Stimulated activated CD4-positive, alpha-beta T cell treated with anti-CD3 and anti-CD28 coated beads, Interleukin-2, amount 100 ng/mL, for 24 hours (primary cell): ENCODE measurements around the gene FANCB.

Experiments used
- DNase-seq, 2 donors: peaks; one replicate each; pipeline ENCODE4 v3.0.0-alpha.2; 2020

The FANCB gene

GRCh38 chrX:14832586-14832985 is 40.3 kb downstream of the FANCB start:
- DNase-seq: no peak

- DNase-seq: no peak
These were observed 40.7 kb downstream of the FANCB start for GRCh38 chrX:14832151-14832550.

GRCh38 chrX:14829643-14830042 is 43.2 kb downstream of the FANCB start:
- no peak for DNase-seq

- DNase-seq: no peak
These were observed 46.5 kb downstream of the FANCB start for GRCh38 chrX:14826319-14826718.

- DNase-seq: no peak
These were observed 47.0 kb downstream of the FANCB start for GRCh38 chrX:14825851-14826250.

GRCh38 chrX:14819769-14820168 is 53.1 kb downstream of the FANCB start:
- DNase-seq: no peak

GRCh38 chrX:14817571-14817970 is 55.3 kb downstream of the FANCB start:
- no peak for DNase-seq

GRCh38 chrX:14802943-14803710 is 69.7 kb downstream of the FANCB start:
- DNase-seq: no peak

GRCh38 chrX:14801136-14801535 is 71.7 kb downstream of the FANCB start:
- no peak for DNase-seq

- DNase-seq: no peak
These were observed 74.0 kb downstream of the FANCB start for GRCh38 chrX:14798805-14799397.
